Esophagus muscularis mucosa (tissue), 4 donors: Measurements from ENCODE around the gene EARS2.

Experiments
- EP300 ChIP-seq: sonication (generic); formaldehyde crosslinking; IDR thresholded peaks from one replicate; pipeline ENCODE4 v1.6.1; 2017; ENCODE audit warnings: antibody characterized with exemption
- POLR2A ChIP-seq: fragments of 450-650 bp; IDR thresholded peaks from one replicate; pipeline ENCODE4 v1.6.1; 2017; ENCODE audit warnings: antibody characterized with exemption, moderate library complexity, mild to moderate bottlenecking, low read depth
- TF ChIP-seq, protein P1 (sequence below), 3 experiments: fragments of 200-600 bp in 2 of 3; fragments of 450-650 bp in 1 of 3; sonication (generic) in 2 of 3; IDR thresholded peaks; one replicate each; pipeline ENCODE4 v1.5.1; 2017 to 2019; ENCODE audit warnings: antibody characterized with exemption in 3 of 3, mild to moderate bottlenecking in 2 of 3, moderate library complexity in 1 of 3

DNA sequence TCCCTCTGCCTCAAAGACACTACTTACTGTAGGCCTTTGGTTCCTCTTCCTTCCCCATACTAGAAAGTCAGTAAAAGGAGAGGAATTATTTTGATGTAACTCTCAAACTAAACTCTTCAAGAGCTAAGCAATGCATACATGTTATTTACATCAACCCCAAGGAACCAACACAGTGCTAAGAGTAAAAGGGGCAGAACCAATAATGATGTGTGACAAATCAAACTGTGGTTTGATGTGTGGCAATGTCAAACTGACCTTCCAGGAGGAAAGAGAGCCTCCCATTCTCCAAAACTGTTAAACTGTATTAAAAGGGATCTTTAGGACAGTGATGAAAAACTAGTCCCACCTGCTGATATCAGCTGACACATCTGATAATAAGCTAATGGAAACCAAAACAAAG is 23.2 kb upstream of the EARS2 start:
- TF ChIP-seq, protein P1, sequence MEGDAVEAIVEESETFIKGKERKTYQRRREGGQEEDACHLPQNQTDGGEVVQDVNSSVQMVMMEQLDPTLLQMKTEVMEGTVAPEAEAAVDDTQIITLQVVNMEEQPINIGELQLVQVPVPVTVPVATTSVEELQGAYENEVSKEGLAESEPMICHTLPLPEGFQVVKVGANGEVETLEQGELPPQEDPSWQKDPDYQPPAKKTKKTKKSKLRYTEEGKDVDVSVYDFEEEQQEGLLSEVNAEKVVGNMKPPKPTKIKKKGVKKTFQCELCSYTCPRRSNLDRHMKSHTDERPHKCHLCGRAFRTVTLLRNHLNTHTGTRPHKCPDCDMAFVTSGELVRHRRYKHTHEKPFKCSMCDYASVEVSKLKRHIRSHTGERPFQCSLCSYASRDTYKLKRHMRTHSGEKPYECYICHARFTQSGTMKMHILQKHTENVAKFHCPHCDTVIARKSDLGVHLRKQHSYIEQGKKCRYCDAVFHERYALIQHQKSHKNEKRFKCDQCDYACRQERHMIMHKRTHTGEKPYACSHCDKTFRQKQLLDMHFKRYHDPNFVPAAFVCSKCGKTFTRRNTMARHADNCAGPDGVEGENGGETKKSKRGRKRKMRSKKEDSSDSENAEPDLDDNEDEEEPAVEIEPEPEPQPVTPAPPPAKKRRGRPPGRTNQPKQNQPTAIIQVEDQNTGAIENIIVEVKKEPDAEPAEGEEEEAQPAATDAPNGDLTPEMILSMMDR (IDR thresholded peaks at IDR 0.05) = no peak
- TF ChIP-seq EP300 (no peak), POLR2A (no peak)
